SK-N-SH treated with all-trans-retinoic acid at 6 μM for 48 hours (cell line): Measurements from ENCODE around the gene MELK.

Experiments
- ATAC-seq: fragments of 200-7000 bp; cut with Tn5 transposase; 3 replicates; pipeline ENCODE4 v1.9.1; 2020; ENCODE audit warnings: mild to moderate bottlenecking, moderate library complexity
- ARNTL ChIP-seq: fragments of 450-650 bp; formaldehyde crosslinking; IDR thresholded peaks from 2 replicates; pipeline ENCODE4 v1.5.0; 2020; ENCODE audit warnings: low read depth, mild to moderate bottlenecking, moderate library complexity, borderline replicate concordance
- BACH2 ChIP-seq: fragments of 250-450 bp; sonication (Bioruptor Pico); IDR thresholded peaks from 2 replicates; pipeline ENCODE4 v1.9.0; 2021; ENCODE audit warnings: mild to moderate bottlenecking, borderline replicate concordance
- CSDC2 ChIP-seq: fragments of 250-450 bp; sonication (Bioruptor Pico); IDR thresholded peaks from 2 replicates; pipeline ENCODE4 v1.5.0; 2020; ENCODE audit warnings: mild to moderate bottlenecking, moderate library complexity
- ESRRG ChIP-seq: fragments of 250-450 bp; sonication (Bioruptor Pico); IDR thresholded peaks from 2 replicates; pipeline ENCODE4 v1.6.1; 2021; ENCODE audit warnings: mild to moderate bottlenecking
- GLIS3 ChIP-seq: fragments of 250-450 bp; sonication (Bioruptor Pico); IDR thresholded peaks from 2 replicates; pipeline ENCODE4 v1.5.0; 2020; ENCODE audit warnings: mild to moderate bottlenecking, moderate library complexity
- ISL1 ChIP-seq: fragments of 250-450 bp; sonication (Bioruptor Pico); IDR thresholded peaks from 2 replicates; pipeline ENCODE4 v2.1.2; 2022; ENCODE audit warnings: mild to moderate bottlenecking, moderate library complexity
- OSR1 ChIP-seq: fragments of 250-450 bp; sonication (Bioruptor Pico); IDR thresholded peaks from 2 replicates; pipeline ENCODE4 v1.8.0; 2022; ENCODE audit warnings: moderate library complexity, mild to moderate bottlenecking, inconsistent platforms
- PPARA ChIP-seq: fragments of 250-450 bp; sonication (Bioruptor Pico); IDR thresholded peaks from 2 replicates; pipeline ENCODE4 v1.5.0; 2020; ENCODE audit warnings: mild to moderate bottlenecking, borderline replicate concordance
- RARB ChIP-seq: fragments of 250-450 bp; sonication (Bioruptor Pico); IDR thresholded peaks from 2 replicates; pipeline ENCODE4 v1.8.0; 2021; ENCODE audit warnings: mild to moderate bottlenecking, moderate library complexity
- SNAI2 ChIP-seq: fragments of 250-450 bp; sonication (Bioruptor Pico); IDR thresholded peaks from 2 replicates; pipeline ENCODE4 v1.5.0; 2020; ENCODE audit warnings: mild to moderate bottlenecking, moderate library complexity
- TCF4 ChIP-seq: fragments of 250-450 bp; sonication (Bioruptor Pico); IDR thresholded peaks from 2 replicates; pipeline ENCODE4 v1.8.0; 2021; ENCODE audit warnings: mild to moderate bottlenecking, moderate library complexity, borderline replicate concordance
- TOX ChIP-seq: fragments of 250-450 bp; sonication (Bioruptor Pico); IDR thresholded peaks from 2 replicates; pipeline ENCODE4 v1.8.0; 2021; ENCODE audit warnings: mild to moderate bottlenecking, moderate library complexity, borderline replicate concordance
- ZC3H10 ChIP-seq: fragments of 250-450 bp; sonication (Bioruptor Pico); IDR thresholded peaks from 2 replicates; pipeline ENCODE4 v1.5.1; 2021; ENCODE audit warnings: mild to moderate bottlenecking, moderate library complexity
- ZFP3 ChIP-seq: fragments of 250-450 bp; sonication (Bioruptor Pico); IDR thresholded peaks from 2 replicates; pipeline ENCODE4 v1.5.0; 2020; ENCODE audit warnings: mild to moderate bottlenecking, moderate library complexity
- ZNF565 ChIP-seq: fragments of 450-650 bp; formaldehyde crosslinking; conservative IDR thresholded peaks from 2 replicates; pipeline ENCODE4 v1.5.0; 2020; ENCODE audit warnings: low read depth, mild to moderate bottlenecking, moderate library complexity
- ZNF70 ChIP-seq: fragments of 450-650 bp; formaldehyde crosslinking; IDR thresholded peaks from 2 replicates; pipeline ENCODE4 v1.5.0; 2020; ENCODE audit warnings: mild to moderate bottlenecking, moderate library complexity
- ZNF8 ChIP-seq: fragments of 450-650 bp; formaldehyde crosslinking; IDR thresholded peaks from 2 replicates; pipeline ENCODE4 v1.5.0; 2020; ENCODE audit warnings: mild to moderate bottlenecking, moderate library complexity
- TF ChIP-seq, protein P1 (sequence below): fragments of 250-450 bp; sonication (Bioruptor Pico); IDR thresholded peaks from 2 replicates; pipeline ENCODE4 v1.5.0; 2020; ENCODE audit warnings: mild to moderate bottlenecking, moderate library complexity
- TF ChIP-seq, protein P2 (sequence below): fragments of 250-450 bp; sonication (Bioruptor Pico); IDR thresholded peaks from 2 replicates; pipeline ENCODE4 v1.8.0; 2021; ENCODE audit warnings: low read depth, mild to moderate bottlenecking, moderate library complexity, borderline replicate concordance
- TF ChIP-seq, protein P3 (sequence below): fragments of 250-450 bp; sonication (Bioruptor Pico); IDR thresholded peaks from 2 replicates; pipeline ENCODE4 v1.5.1; 2021; ENCODE audit warnings: mild to moderate bottlenecking, moderate library complexity

MELK gene

DNA sequence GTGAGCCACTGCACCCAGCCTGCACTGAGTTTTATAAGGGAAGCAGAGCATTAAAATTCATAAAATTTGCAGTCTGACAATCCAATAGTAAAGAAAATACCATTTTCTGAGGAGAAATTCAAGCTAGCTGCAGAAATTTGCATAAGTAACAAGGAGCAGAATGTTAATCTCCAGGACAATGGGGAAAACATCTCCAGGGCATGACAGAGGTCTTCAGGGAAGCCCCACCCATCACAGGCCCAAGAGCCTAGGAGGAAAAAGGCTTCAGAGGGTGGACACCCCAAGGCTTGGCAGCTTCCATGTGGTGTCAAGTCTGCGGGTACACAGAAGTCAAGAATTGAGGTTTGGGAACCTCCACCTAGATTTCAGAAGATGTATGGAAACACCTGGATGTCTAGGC, 37.6 kb upstream of the MELK start:
- no peak for TF ChIP-seq ZNF70 (CRISPR knock-in tag)
- no peak for TF ChIP-seq ARNTL (CRISPR knock-in tag)
- TF ChIP-seq ZC3H10 (CRISPR knock-in tag): no peak
- no peak for TF ChIP-seq ZFP3 (CRISPR knock-in tag)
- TF ChIP-seq ZNF8 (CRISPR knock-in tag): no peak
- TF ChIP-seq, protein P1, sequence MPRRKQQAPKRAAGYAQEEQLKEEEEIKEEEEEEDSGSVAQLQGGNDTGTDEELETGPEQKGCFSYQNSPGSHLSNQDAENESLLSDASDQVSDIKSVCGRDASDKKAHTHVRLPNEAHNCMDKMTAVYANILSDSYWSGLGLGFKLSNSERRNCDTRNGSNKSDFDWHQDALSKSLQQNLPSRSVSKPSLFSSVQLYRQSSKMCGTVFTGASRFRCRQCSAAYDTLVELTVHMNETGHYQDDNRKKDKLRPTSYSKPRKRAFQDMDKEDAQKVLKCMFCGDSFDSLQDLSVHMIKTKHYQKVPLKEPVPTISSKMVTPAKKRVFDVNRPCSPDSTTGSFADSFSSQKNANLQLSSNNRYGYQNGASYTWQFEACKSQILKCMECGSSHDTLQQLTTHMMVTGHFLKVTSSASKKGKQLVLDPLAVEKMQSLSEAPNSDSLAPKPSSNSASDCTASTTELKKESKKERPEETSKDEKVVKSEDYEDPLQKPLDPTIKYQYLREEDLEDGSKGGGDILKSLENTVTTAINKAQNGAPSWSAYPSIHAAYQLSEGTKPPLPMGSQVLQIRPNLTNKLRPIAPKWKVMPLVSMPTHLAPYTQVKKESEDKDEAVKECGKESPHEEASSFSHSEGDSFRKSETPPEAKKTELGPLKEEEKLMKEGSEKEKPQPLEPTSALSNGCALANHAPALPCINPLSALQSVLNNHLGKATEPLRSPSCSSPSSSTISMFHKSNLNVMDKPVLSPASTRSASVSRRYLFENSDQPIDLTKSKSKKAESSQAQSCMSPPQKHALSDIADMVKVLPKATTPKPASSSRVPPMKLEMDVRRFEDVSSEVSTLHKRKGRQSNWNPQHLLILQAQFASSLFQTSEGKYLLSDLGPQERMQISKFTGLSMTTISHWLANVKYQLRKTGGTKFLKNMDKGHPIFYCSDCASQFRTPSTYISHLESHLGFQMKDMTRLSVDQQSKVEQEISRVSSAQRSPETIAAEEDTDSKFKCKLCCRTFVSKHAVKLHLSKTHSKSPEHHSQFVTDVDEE (CRISPR knock-in tag): no peak
- TF ChIP-seq TOX (CRISPR knock-in tag): no peak
- TF ChIP-seq, protein P2, sequence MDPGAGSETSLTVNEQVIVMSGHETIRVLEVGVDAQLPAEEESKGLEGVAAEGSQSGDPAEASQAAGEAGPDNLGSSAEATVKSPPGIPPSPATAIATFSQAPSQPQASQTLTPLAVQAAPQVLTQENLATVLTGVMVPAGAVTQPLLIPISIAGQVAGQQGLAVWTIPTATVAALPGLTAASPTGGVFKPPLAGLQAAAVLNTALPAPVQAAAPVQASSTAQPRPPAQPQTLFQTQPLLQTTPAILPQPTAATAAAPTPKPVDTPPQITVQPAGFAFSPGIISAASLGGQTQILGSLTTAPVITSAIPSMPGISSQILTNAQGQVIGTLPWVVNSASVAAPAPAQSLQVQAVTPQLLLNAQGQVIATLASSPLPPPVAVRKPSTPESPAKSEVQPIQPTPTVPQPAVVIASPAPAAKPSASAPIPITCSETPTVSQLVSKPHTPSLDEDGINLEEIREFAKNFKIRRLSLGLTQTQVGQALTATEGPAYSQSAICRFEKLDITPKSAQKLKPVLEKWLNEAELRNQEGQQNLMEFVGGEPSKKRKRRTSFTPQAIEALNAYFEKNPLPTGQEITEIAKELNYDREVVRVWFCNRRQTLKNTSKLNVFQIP (CRISPR knock-in tag): no peak
- no peak for TF ChIP-seq RARB (CRISPR knock-in tag)
- no peak for TF ChIP-seq ESRRG (CRISPR knock-in tag)
- TF ChIP-seq, protein P3, sequence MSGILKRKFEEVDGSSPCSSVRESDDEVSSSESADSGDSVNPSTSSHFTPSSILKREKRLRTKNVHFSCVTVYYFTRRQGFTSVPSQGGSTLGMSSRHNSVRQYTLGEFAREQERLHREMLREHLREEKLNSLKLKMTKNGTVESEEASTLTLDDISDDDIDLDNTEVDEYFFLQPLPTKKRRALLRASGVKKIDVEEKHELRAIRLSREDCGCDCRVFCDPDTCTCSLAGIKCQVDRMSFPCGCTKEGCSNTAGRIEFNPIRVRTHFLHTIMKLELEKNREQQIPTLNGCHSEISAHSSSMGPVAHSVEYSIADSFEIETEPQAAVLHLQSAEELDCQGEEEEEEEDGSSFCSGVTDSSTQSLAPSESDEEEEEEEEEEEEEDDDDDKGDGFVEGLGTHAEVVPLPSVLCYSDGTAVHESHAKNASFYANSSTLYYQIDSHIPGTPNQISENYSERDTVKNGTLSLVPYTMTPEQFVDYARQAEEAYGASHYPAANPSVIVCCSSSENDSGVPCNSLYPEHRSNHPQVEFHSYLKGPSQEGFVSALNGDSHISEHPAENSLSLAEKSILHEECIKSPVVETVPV (CRISPR knock-in tag): no peak
- no peak for TF ChIP-seq OSR1
- TF ChIP-seq GLIS3: no peak
- TF ChIP-seq PPARA (CRISPR knock-in tag): no peak
- TF ChIP-seq, all 23 proteins: peak for 0
- ATAC-seq: no peak

DNA sequence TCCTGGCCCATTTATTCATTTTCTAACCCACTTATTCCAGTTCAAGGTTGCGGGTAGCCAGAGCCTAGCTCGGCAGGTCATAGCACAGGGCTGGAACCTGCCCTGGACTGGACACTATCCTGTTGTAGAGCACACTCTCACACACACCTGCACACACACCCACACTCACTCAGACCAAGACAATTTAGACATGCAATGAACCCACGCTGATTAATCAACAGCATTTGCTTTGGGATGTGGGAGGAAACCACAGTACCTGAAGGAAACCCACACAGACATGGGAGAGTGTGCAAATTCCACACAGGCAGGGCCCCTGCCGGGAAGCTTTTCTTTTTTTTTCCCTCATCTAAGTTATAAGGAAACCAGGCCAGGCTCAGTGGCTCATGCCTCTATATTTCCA, 34.8 kb upstream of the MELK start:
- no peak for TF ChIP-seq ISL1
- TF ChIP-seq OSR1: no peak
- no peak for TF ChIP-seq SNAI2
- TF ChIP-seq RARB (CRISPR knock-in tag): no peak
- TF ChIP-seq GLIS3: no peak
- TF ChIP-seq ZFP3 (CRISPR knock-in tag): no peak
- TF ChIP-seq ZNF8 (CRISPR knock-in tag): no peak
- TF ChIP-seq TCF4 (CRISPR knock-in tag): no peak
- no peak for TF ChIP-seq BACH2 (CRISPR knock-in tag)
- TF ChIP-seq ARNTL (CRISPR knock-in tag): no peak
- TF ChIP-seq ZNF565 (CRISPR knock-in tag): no peak
- no peak for ATAC-seq

DNA sequence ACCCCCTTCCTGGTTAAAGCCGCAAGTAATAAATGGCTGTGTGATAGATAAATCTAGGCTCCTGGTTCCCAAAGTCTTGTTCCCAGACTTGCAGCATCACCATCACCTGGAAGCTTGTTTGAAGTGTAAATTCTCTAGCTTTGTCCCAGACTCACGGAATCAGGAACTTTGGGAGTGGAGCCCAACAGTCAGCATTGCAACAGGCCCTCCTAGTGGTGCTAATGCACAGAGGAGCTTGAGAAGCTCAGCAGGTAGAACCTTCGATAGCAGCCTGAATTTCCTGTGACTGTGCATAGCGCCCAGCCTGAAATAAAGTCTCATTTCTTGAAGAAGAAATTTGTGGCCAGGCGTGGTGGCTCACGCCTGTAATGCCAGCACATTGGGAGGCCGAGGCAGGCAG, 30.3 kb upstream of the MELK start:
- no peak for TF ChIP-seq TCF4 (CRISPR knock-in tag)
- no peak for TF ChIP-seq CSDC2 (CRISPR knock-in tag)
- TF ChIP-seq, protein P1 (CRISPR knock-in tag): no peak
- TF ChIP-seq RARB (CRISPR knock-in tag): no peak
- no peak for TF ChIP-seq BACH2 (CRISPR knock-in tag)
- TF ChIP-seq, protein P3 (CRISPR knock-in tag): no peak
- no peak for TF ChIP-seq ZNF8 (CRISPR knock-in tag)
- ATAC-seq: no peak
